OCI-LY3 (cell line): ENCODE results near the gene VMP1.

Source experiments
- CTCF ChIP-seq: fragments of 200-600, 300-600 bp; sonication (generic); IDR thresholded peaks from 2 replicates; pipeline ENCODE4 v1.5.1; 2014; ENCODE audit warnings: antibody characterized with exemption, low read length, low read depth
- EZH2phosphoT487 ChIP-seq: fragments of 200-600 bp; shearing (Covaris generic); IDR thresholded peaks from 2 replicates; pipeline ENCODE4 v1.6.1; 2018; ENCODE audit warnings: antibody characterized with exemption, mixed run types, low read depth

GRCh38 chr17:59863616-59864015 lies 156.2 kb downstream of the VMP1 start:
- TF ChIP-seq CTCF (no peak), EZH2phosphoT487 (no peak)
